HG03039 (cell line): ENCODE measurements around the gene HARS2.
"Not testable (repeated sequence)": the region's sequence is repeated elsewhere in the genome, so short reads cannot be mapped to it uniquely, and the experiment has no call there.

ENCODE experiments used
- ATAC-seq: cut with Tn5 transposase; IDR thresholded peaks from one replicate; pipeline ENCODE4 v1.9.1; 2021; ENCODE audit warnings: mild to moderate bottlenecking, moderate library complexity; ENCODE audit not compliant: unreplicated experiment

Gene HARS2

GRCh38 chr5:140690941-140691924 lies at the start of gene HARS2, which contains the start of gene HARS1:
Gene HARS2 (plus strand): TSS chr5:140691455. CDS start chr5:140691649, 194 bp downstream.
Gene HARS1 (minus strand): TSS chr5:140691370. CDS start chr5:140691304, 66 bp downstream.
- peak; percentile 95 for ATAC-seq

GRCh38 chr5:140641716-140642115 lies 49.5 kb upstream of the HARS2 start:
- ATAC-seq, result no peak

GRCh38 chr5:140642718-140643117 lies 48.5 kb upstream of the HARS2 start:
- ATAC-seq, result no peak

GRCh38 chr5:140647042-140647419 lies 44.2 kb upstream of the HARS2 start:
- ATAC-seq, result no peak

- ATAC-seq, result no peak
Observed at GRCh38 chr5:140658870-140659269, 32.4 kb upstream of the HARS2 start.

- ATAC-seq, result not testable (repeated sequence)
Observed at GRCh38 chr5:140660371-140660770, 30.9 kb upstream of the HARS2 start.

- ATAC-seq, result no peak
Observed at GRCh38 chr5:140664030-140664358, 27.3 kb upstream of the HARS2 start.

GRCh38 chr5:140664359-140665119 lies 26.7 kb upstream of the HARS2 start, which contains the start of gene WDR55:
Gene WDR55 (plus strand): TSS chr5:140664904. CDS start chr5:140664913, 9 bp downstream.
- peak; percentile 96 for ATAC-seq

- ATAC-seq, result not testable (repeated sequence)
Observed at GRCh38 chr5:140671035-140671434, 20.2 kb upstream of the HARS2 start.

- no peak for ATAC-seq
Observed at GRCh38 chr5:140671472-140672125, 19.7 kb upstream of the HARS2 start.

- no peak for ATAC-seq
Observed at GRCh38 chr5:140672455-140673186, 18.6 kb upstream of the HARS2 start.

GRCh38 chr5:140673187-140673976 lies 17.9 kb upstream of the HARS2 start, which contains the start of gene DND1:
Gene DND1 (minus strand): TSS chr5:140673576. CDS start chr5:140673542, 34 bp downstream.
- no peak for ATAC-seq

- ATAC-seq, result no peak
Observed at GRCh38 chr5:140674211-140674610, 17.0 kb upstream of the HARS2 start.

- no peak for ATAC-seq
Observed at GRCh38 chr5:140674629-140675028, 16.6 kb upstream of the HARS2 start.

- ATAC-seq, result no peak
Observed at GRCh38 chr5:140677947-140678346, 13.3 kb upstream of the HARS2 start.

GRCh38 chr5:140678993-140679392 lies 12.3 kb upstream of the HARS2 start:
- ATAC-seq, result no peak

GRCh38 chr5:140690376-140690932 lies 801 bp upstream of the HARS2 start:
- no peak for ATAC-seq

- no peak for ATAC-seq
Observed at GRCh38 chr5:140694276-140694675, 3.0 kb downstream of the HARS2 start.

- no peak for ATAC-seq
Observed at GRCh38 chr5:140696891-140697492, 5.7 kb downstream of the HARS2 start.
